NB4 (cell line): ENCODE data around the gene SUGP1.

Experiments used
- DNase-seq: peaks from one replicate; pipeline ENCODE4 v3.0.0; 2010; ENCODE audit warnings: low read depth
- H3K4me3 ChIP-seq: one replicate; pipeline ENCODE4 v1.5.1; 2011; ENCODE audit warnings: mild to moderate bottlenecking, low read depth, low read length, moderate library complexity
- MYC ChIP-seq: IDR thresholded peaks from 2 replicates; pipeline ENCODE4 v1.6.1; 2011; ENCODE audit warnings: low read depth, low read length
- POLR2A ChIP-seq: IDR thresholded peaks from 2 replicates; pipeline ENCODE4 v1.6.1; 2011; ENCODE audit warnings: mild to moderate bottlenecking; ENCODE audit not compliant: insufficient read length; ENCODE audit errors: extremely low read depth
- TF ChIP-seq, protein P1 (sequence below): IDR thresholded peaks from one replicate; pipeline ENCODE4 v1.5.1; 2012; ENCODE audit warnings: low read depth, low read length
- TF ChIP-seq, protein P2 (sequence below): IDR thresholded peaks from 2 replicates; pipeline ENCODE4 v1.6.1; 2011; ENCODE audit warnings: low read depth, low read length

SUGP1 gene

DNA sequence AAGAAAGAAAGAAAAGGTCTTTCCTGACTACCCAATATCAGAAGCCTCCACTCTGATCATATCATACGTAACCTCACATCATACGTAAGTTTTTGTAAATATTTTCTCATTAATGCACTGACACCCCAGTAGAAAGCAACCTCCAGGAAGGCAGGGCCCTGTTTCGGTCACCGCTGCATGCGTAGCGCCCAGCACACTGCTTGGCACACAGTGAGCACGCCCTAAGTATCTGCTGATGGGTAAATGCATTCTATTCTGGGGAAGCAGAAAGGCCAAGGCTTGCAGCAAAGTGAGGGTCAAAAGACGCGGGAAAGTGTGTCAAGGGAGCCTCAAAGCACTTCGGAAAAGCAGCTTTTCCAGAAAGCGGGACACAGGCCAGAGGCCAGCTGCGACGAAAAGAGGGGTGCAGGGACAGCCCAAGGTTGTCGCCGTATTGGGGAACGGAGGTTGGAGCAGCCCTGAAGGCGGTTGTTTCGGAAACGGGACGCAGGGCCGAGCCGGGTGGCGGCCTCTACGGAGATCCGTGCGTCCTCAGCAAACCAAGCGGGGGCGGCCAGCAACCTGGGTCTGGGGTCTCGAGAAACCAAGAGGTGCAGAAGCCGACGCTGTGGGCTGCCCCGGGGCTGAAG, 463 bp downstream of the SUGP1 start:
- H3K4me3 ChIP-seq = peak overlapping the region; percentile 97
- TF ChIP-seq POLR2A = no peak
- peak; percentile 36 for DNase-seq

DNA sequence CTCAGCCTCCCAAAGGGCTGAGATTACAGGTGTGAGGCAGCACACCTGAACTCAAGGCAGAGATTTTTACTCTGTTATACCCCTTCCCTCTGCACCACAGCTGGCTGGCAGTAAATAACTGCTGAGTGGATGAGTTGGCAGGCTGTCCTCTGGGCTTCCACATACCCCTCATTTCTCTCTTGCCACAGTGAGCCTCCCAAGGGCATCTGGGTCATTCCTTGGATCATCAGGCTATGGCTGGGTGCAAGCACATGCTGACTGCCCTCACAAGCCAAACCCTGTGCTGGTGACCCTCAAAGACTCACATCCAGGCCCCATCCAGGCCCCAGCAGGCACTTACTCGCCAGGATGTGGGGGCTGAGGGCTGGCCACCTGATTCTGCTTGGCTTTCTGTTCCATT, 4.2 kb downstream of the SUGP1 start:
- TF ChIP-seq POLR2A = no peak
- TF ChIP-seq, protein P1, sequence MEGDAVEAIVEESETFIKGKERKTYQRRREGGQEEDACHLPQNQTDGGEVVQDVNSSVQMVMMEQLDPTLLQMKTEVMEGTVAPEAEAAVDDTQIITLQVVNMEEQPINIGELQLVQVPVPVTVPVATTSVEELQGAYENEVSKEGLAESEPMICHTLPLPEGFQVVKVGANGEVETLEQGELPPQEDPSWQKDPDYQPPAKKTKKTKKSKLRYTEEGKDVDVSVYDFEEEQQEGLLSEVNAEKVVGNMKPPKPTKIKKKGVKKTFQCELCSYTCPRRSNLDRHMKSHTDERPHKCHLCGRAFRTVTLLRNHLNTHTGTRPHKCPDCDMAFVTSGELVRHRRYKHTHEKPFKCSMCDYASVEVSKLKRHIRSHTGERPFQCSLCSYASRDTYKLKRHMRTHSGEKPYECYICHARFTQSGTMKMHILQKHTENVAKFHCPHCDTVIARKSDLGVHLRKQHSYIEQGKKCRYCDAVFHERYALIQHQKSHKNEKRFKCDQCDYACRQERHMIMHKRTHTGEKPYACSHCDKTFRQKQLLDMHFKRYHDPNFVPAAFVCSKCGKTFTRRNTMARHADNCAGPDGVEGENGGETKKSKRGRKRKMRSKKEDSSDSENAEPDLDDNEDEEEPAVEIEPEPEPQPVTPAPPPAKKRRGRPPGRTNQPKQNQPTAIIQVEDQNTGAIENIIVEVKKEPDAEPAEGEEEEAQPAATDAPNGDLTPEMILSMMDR = no peak
- no peak for TF ChIP-seq MYC
- TF ChIP-seq, protein P2, sequence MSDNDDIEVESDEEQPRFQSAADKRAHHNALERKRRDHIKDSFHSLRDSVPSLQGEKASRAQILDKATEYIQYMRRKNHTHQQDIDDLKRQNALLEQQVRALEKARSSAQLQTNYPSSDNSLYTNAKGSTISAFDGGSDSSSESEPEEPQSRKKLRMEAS = no peak
- no peak for DNase-seq

DNA sequence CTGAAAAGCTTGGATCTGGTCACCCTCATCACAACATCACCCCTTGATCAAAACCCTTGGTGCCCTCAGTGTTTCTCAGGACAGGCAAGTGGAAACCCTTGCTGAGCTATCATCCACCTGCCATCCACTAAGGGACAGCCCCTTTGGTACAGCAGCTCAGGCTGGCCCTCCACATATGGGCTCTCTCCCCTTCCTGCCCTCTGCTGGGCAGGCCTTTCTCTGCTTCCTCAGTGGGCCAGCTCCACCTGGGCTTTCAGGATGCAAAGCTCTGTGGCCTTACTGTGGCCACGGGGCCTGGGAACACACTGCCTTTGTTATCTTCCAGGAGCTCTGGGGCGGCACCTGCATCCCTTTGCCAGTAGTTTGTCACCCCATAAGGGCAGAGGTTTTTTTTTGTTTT, 4.9 kb downstream of the SUGP1 start:
- no peak for DNase-seq
- H3K4me3 ChIP-seq = no peak overlapping the region
- TF ChIP-seq POLR2A = no peak
- TF ChIP-seq, protein P1 = peak; percentile 25

More for the DNA sequence above, 4.2 kb downstream of the SUGP1 start:
- no peak overlapping the region for H3K4me3 ChIP-seq

DNA sequence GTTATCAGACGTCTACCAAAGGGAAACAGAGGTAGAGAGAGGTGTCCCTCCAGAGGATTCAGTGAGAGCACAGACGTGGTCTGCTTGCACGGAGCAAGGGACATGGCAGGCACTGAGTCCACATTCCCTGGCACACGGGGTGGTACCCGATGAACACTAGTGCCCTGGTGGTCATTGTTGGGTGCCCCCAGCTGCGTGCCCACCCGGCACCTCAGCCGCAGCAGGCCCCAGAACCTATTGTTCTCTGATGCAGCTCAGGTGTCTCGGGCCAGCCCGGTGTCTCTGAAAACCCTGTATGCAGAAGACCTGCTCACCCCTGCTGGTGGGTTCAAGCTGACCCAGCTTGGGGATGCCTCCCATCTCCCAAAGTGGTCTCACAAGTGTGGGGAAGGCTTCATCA, 11.9 kb downstream of the SUGP1 start:
- DNase-seq = no peak
- TF ChIP-seq, protein P1 = no peak
- no peak for TF ChIP-seq POLR2A
- TF ChIP-seq MYC = no peak
- TF ChIP-seq, protein P2 = no peak
- no peak overlapping the region for H3K4me3 ChIP-seq

DNA sequence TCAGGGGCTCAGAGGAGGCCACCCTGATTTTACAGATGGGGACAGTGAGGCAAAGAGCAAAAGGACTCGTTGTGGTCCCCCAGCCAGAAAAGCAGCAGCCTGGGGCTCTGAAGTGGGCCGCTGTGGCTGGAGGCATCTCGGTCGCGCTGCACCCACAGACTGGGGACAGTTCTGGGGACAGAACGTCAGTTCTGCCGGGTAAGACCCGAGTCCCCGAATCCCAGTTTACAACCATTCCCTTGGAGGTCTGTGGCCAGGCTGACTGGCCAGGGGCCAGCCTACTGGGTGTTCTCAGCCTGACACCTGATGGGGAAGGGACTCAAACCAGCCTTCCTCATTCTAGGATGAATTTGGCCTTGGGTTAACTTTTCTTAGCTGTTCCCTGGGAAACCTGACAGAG, 14.1 kb downstream of the SUGP1 start:
- no peak overlapping the region for H3K4me3 ChIP-seq
- no peak for DNase-seq
- TF ChIP-seq, protein P2 = no peak
- TF ChIP-seq, protein P1 = no peak
- TF ChIP-seq POLR2A (no peak), MYC (no peak)

DNA sequence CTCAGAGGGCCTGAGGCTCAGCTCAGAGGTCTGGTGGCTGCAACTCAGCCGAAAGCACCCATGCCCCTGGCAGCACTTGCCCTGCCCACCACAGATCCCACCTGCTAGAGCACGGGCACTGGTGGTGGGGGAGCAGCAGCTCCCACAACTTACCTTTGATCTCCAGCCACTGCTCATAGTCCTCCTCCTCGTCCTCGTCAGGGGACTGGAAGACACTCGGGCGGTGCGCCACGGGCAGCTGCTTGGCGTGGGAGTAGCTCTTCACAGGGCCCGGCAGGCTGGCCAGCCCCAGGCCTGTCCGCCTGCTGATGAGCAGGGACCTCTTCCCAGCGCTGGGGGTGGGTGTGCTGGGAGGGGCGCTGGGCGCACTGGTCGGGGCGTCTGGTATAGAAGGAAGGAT, 14.6 kb downstream of the SUGP1 start:
- DNase-seq = no peak
- TF ChIP-seq, protein P2 = no peak
- TF ChIP-seq POLR2A (no peak), MYC (no peak)
- TF ChIP-seq, protein P1 = no peak
- H3K4me3 ChIP-seq = no peak overlapping the region
